Coronary artery (tissue), 2 donors: ENCODE results near the gene OPHN1.
"Not testable (repeated sequence)": the region's sequence is repeated elsewhere in the genome, so short reads cannot be mapped to it uniquely, and the experiment has no call there.

ENCODE experiments used
- DNase-seq: peaks from one replicate; pipeline ENCODE4 v3.0.0-alpha.2; 2017; ENCODE audit warnings: low spot score
- H3K27ac ChIP-seq, 2 donors: fragments of 200-600 bp; sonication (generic); one replicate each; pipeline ENCODE4 v1.5.1; 2016 to 2019
- H3K4me3 ChIP-seq: fragments of 200-600 bp; sonication (generic); 2 replicates; pipeline ENCODE4 v1.5.1; 2016; ENCODE audit warnings: mild to moderate bottlenecking, moderate library complexity
- TF ChIP-seq, protein P1 (sequence below): fragments of 200-600 bp; sonication (generic); IDR thresholded peaks from one replicate; pipeline ENCODE4 v1.5.1; 2019; ENCODE audit warnings: antibody characterized with exemption

The OPHN1 gene

DNA sequence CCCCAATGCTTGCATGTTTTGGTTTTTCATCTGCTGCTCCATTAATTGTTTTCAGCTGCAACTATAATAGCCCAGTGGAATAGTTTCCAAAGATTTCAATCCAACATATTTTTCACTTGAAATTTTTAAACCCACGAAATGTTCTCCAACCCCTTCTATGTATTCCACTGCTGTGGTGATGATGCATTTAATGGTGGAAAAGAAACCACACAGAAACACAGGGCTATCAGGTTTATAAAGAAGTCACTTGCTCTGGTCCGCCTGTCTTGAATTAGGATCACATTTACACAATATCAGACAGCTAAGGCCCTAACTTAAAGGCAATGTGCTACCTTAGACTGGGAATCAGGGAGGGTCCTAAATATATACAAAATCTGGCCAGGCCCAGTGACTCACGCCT, 35.0 kb downstream of the OPHN1 start:
- H3K27ac ChIP-seq, result no peak overlapping the region
- TF ChIP-seq, protein P1, sequence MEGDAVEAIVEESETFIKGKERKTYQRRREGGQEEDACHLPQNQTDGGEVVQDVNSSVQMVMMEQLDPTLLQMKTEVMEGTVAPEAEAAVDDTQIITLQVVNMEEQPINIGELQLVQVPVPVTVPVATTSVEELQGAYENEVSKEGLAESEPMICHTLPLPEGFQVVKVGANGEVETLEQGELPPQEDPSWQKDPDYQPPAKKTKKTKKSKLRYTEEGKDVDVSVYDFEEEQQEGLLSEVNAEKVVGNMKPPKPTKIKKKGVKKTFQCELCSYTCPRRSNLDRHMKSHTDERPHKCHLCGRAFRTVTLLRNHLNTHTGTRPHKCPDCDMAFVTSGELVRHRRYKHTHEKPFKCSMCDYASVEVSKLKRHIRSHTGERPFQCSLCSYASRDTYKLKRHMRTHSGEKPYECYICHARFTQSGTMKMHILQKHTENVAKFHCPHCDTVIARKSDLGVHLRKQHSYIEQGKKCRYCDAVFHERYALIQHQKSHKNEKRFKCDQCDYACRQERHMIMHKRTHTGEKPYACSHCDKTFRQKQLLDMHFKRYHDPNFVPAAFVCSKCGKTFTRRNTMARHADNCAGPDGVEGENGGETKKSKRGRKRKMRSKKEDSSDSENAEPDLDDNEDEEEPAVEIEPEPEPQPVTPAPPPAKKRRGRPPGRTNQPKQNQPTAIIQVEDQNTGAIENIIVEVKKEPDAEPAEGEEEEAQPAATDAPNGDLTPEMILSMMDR, result no peak
- H3K4me3 ChIP-seq, result no peak overlapping the region
- DNase-seq, result no peak

DNA sequence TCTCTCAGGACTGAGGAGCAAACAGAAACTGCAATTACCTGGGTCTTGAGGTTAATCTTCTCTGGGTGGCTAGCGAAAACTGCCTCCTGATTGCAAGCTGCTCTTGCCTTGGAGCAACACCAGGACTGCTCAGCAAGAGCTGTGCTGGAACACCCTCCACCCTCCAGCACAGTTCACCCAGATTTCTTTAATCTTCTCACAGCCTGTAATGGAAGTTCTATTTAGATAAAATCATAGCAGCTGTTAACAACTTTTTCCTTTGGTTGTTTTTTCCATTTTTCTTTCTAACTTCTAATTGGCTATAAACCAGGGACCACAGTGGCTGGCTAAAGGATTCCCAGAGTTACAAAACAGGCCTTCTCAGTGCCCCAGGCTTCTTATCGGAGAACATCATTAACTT, 36.3 kb downstream of the OPHN1 start:
- Histone ChIP-seq H3K4me3 (no peak overlapping the region), H3K27ac (no peak overlapping the region)
- no peak for DNase-seq
- TF ChIP-seq, protein P1, result no peak

- not testable (repeated sequence) for H3K27ac ChIP-seq, H3K4me3 ChIP-seq, DNase-seq
Observed at GRCh38 chrX:68389419-68389960, 43.8 kb downstream of the OPHN1 start.

DNA sequence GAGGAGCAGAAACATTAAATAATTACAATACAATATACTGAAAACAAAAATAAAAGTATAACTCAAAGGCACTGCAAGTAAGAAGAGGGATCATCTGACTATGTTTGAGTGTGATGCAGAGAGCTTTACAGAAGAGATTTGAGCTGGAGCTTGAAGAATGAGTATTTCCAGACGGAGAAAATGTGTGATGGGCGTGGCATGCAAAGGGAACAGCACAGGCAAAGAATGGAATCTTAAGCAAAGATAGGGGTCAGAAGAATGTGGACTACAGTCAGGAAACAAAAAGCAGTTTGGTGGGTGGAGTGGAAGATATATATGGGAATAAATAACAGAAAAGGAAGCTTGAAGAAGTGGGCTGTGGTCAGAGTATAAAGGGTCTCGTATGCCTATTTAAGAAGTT, 45.5 kb downstream of the OPHN1 start:
- Histone ChIP-seq H3K4me3 (no peak overlapping the region), H3K27ac (no peak overlapping the region)
- DNase-seq, result no peak
- TF ChIP-seq, protein P1, result no peak

DNA sequence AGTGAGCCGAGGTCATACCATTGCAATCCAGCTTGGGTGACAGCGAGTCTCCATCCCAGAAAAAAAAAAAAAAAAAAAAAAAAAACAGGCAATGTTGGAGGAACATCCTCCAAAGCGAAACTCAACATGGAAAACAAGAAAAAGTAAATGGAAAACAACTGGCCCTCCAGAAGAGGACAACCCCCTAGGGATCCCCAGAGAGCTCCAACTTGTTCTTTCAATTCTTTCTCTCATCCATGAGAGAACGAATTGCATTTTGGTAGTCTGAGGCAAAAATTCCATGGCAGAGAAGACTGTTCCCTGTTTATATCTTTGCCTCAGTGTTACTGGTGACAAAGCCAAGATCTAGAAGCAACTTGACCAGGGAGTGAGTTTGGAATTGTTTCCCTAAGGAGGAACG, 49.8 kb downstream of the OPHN1 start:
- TF ChIP-seq, protein P1, result no peak
- Histone ChIP-seq H3K27ac (no peak overlapping the region), H3K4me3 (no peak overlapping the region)

DNA sequence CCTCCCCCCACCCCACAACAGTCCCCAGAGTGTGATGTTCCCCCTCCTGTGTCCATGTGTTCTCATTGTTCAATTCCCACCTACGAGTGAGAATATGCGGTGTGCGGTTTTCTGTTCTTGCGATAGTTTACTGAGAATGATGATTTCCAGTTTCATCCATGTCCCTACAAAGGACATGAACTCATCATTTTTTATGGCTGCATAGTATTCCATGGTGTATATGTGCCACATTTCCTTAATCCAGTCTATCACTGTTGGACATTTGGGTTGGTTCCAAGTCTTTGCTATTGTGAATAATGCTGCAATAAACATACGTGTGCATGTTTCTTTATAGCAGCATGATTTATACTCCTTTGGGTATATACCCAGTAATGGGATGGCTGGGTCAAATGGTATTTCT, 55.7 kb downstream of the OPHN1 start:
- not testable (repeated sequence) for H3K27ac ChIP-seq, H3K4me3 ChIP-seq, DNase-seq

More for the DNA sequence above, 49.8 kb downstream of the OPHN1 start:
- no peak for DNase-seq

DNA sequence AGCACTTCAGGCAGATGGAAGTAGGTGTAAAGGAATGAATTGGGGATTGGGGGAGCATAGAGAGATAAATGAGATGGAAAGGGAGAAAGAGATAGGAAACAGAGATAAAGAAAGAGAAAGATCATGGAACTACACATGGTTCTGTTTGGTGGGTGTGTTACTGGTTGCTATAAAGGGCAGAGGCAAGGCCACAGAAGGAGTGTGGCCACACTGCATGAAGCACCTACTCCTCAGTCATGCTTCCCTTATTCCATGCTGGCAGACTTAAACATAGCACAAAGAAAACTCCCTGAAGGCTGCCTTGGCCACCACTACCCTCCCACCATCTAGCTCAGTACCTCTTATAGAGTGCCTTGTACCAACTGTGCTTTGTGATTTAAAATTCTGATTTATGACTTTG, 56.9 kb downstream of the OPHN1 start:
- Histone ChIP-seq H3K27ac (no peak overlapping the region), H3K4me3 (no peak overlapping the region)
- TF ChIP-seq, protein P1, result no peak
- DNase-seq, result no peak

DNA sequence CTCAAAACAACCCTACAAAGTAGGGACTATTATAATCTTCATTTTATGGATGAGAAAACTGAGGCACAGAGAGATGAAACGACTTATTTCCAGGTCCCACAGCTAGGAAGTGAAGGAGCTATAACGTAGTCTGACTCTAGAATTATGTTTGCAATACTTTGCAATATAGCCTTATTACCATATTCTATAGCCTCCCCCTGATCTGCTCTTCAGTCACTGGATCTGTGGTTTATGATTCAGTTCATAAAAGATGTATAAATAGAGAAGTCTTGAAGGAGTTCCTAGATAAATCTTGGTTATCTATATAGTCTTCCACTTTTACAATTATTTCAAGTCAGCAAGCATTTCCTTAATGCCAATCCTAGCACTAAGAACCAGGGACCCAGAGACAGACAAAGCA, 57.5 kb downstream of the OPHN1 start:
- TF ChIP-seq, protein P1, result no peak
- DNase-seq, result no peak
- no peak overlapping the region for H3K27ac ChIP-seq
- H3K4me3 ChIP-seq, result no peak overlapping the region
